Epithelial cell of prostate (primary cell): Measurements from ENCODE around the gene THRB.
"Not testable (repeated sequence)": the region's sequence is repeated elsewhere in the genome, so short reads cannot be mapped to it uniquely, and the experiment has no call there.

Source experiments
- DNase-seq: peaks from one replicate; pipeline ENCODE4 v3.0.0-alpha.2; 2011; ENCODE audit warnings: low read depth, low spot score
- H3K27ac ChIP-seq: fragments of 450-650 bp; 2 replicates; pipeline ENCODE4 v1.5.1; 2017; ENCODE audit warnings: mild to moderate bottlenecking

The THRB gene

DNA sequence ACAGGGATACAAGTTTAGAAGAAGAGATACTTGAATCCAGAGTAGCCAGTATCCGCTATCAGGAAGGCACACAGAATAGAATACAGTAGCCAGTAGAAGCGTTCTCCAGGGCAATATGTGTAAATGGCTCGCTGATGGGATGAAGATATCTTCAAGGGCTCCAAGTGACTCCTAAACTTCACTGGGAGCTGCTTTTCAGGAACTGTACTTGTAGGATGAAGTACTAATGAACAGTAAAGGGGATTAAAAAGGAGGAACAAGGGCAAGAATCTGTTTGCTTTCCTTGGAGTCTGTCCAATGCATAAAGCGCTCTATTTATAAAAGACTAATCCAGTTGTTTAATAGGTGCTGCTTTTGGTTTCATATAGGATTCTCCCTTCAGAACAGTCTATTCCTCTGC, 78.4 kb downstream of the THRB start:
- H3K27ac ChIP-seq = no peak overlapping the region
- no peak for DNase-seq

DNA sequence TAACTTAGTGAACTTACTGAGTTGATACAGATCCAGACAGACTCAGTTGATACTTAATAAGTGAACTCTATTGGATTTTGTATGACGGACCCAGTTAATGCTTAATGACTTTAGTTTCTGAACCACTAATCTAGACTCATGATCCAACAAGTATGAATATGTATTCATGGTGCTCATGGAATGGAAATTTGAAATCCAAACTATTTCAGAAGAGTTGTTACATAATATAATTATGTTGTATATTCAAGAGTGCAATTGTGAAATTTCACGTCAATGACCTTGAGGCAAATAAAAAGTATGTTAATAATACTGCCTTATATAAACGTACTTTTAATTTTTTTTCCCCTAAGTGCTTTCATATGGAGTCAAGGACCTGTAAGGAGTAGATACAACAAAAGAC, 78.8 kb downstream of the THRB start:
- no peak for DNase-seq
- no peak overlapping the region for H3K27ac ChIP-seq

DNA sequence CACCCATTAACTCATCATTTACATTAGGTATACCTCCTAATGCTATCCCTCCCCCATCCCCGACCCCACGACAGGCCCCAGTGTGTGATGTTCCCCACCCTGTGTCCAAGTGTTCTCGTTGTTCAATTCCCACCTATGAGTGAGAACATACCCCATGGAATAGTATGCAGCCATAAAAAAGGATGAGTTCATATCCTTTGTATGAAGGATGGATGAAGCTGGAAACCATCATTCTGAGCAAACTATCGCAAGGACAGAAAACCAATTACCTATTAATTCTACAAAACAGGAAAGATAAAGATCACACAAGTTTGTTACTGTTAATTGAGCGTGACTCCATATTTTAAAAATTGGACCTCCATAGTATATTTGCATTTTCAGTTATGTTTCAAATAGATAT, 81.0 kb downstream of the THRB start:
- not testable (repeated sequence) for H3K27ac ChIP-seq, DNase-seq

DNA sequence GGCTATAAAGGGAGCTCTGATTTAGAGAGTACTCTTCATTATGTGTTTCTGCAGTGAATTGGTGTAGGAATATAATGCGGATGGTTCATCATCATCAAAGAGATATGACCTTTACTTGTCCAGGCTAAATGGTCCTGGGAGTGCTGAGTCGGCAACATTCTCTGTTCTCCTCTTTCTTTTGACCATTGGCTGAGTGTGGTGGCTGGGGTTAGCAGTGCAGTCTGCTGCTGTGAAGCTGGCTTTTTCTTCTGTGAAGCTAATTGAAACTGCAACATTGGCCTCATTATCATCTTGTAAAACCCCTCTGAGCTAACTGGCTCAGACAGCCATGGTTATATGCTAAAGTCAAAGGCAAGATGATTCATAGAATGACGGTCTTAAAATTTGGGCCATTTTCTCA, 83.8 kb downstream of the THRB start:
- H3K27ac ChIP-seq = no peak overlapping the region
- no peak for DNase-seq

DNA sequence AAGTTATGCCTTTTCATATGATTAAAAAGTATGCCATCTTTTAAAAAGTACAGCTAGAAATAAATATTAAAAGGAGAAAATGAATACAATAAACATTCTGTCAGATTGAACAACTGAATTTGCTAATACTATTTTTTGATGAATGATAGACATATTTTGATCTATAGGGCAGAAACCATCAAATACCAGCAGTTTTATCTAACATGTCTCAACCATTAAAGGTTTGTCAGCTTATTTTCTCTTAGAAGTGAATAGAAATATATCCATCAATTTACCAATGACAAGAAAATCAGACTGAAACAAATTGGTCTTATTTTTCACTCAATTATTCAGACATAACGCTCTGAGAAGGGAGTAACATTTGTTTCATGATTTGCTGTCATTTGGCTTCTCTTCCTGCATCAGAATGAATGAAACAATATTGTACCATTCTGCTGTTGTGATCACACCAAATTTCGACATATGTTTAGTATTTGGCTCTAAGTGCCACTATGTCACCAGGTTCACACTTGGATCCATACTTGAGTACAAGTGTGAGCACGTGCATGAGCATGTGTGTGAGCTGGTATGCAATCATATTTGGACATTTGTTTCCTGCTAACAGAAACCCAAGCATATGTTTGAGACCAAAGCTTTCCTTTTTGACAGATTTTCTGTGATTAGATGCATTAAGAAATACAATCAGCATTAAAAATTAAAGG, 86.5 kb downstream of the THRB start:
- no peak overlapping the region for H3K27ac ChIP-seq
- DNase-seq = no peak

DNA sequence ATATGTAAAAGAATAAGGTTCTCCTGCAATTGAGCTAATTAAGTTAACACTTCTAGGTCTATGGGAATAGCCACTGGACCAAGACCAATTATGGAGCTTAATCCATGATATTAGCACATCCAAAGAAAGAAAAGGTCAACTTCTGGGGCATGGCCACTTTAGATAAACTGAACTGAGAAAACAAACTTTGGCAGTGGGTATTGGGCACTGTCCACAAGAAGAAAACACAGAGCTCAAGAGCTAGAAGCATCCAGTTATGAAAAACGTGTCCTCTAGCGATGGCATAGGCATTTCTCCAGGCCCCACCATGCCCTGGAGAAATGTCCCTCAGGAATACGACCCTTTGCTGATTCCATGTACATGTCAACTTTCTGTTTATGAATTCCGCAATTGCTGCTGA, 87.8 kb downstream of the THRB start:
- DNase-seq = no peak
- H3K27ac ChIP-seq = no peak overlapping the region

DNA sequence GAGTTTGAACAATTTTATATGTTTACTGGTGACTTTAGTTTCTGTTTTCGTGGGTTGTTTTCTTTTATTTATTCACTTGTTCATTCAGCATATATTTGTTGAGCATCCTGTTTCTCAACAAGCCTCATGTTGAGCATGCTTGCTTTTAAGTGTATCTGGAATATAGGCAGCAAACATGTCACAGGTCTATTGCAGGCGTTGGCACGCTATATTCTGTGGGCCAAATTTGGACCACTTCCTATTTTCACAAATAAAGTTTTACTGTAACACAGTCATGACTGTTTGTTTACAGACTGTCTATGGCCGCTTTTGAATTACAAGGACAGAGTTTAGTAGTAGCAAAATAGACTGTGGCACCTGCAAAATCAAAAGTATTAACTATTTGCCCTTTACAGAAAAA, 89.6 kb downstream of the THRB start:
- no peak for DNase-seq
- no peak overlapping the region for H3K27ac ChIP-seq

DNA sequence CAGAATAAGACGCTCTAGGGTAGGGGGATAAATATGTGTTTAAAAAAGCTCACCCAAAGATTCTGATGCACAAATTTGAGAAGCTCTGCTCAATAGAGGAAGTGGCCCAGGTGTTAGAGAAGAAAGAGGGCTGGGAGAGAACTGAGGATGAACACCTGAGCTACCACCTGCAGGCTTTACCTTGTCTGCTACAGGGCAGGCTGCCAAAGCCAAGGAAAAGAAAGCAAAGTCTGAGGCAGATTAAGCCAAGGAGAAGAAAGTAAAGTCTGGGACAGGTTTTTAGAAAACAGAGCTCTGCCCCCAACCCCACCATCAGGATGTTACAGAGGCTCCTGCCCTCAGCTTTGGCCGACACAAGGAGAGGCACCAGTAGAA, 92.9 kb downstream of the THRB start:
- DNase-seq = no peak
- no peak overlapping the region for H3K27ac ChIP-seq

DNA sequence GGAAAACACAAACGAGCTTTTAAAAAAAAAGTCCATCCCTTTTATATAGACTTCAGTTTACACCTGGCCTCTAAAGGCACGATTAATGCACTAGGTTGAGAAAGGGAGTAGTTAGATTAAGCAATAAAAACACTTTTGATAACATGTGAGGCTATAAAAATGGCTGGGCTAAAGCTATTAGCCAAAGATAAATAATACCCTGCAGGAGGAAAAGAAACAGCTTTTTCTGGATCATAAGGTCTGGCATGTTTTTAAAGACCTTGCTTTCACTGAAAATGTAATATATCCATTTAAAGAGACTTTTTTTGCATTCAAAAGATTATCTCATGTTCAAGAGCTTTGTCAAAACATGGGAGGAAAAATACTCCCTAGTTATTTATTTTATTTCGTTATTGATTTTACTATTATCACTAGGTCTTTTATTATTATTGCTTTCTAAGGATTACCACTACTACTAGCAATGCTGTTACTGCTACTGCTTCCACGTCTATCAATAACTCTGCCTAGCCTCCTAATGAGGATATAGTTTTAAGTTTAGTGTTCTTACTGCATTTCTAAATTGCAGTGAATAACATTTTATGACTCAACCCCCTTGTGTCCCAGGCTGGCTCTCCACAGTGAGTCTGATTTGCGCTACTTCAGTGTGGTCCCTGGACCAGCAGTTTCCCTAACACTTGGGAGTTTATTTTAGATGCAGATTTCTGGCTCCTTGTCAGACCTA, 93.4 kb downstream of the THRB start:
- no peak for DNase-seq
- H3K27ac ChIP-seq = no peak overlapping the region

DNA sequence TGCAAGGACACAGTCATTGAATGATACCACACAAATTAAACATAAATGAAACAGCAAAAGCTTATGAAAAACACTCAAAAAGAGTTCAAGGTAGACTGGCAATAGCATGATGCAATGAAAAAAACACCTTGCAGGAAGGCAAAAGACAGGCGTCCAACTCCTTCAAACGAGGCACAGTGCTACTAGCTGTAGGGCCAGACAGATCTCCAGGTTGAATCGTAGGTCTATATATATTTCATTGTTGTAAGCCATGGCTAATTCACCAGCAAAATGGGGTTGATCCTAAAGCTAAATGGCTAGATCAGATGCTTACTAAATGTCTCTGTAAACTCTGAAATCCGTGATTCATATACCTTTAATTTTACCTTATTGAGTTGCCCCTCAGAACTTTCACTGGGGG, 94.2 kb downstream of the THRB start:
- DNase-seq = no peak
- no peak overlapping the region for H3K27ac ChIP-seq

DNA sequence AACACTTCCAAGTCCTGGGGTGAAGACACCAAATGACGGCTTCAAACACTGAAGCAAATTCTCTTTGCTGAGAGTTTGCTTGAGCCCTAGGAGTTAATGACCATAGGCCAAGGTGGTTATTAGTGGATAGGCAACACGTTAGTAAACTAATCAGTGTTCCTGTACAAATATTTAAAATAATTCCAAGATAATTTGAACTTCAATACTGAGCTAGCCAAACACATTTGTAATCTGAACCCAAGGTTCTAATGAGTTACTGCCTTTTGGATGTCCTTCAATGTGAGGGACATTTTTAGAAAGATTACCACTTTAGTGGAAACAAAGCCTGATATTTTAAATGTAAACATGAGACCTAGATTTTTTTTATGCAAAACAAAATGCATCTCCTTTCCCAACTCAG, 94.6 kb downstream of the THRB start:
- DNase-seq = no peak
- H3K27ac ChIP-seq = no peak overlapping the region

DNA sequence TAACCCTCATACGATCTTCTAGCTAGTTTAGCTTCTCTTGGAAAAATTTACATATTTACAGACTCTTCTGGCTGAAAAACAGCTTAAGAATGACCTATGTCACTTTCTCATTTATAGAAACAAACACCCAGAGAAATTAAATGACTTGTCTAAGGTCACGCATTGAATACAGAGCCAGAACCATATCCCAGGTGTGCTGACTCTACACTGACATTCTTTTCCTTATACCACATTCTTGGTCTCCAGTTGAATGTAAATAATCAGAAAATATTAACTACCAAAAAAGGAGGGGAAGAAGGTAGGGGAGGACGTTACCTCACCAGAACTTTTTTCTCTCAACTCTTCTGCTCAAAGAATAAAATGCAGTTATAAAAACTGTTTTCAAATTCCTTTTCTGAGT, 95.0 kb downstream of the THRB start:
- no peak for DNase-seq
- no peak overlapping the region for H3K27ac ChIP-seq

DNA sequence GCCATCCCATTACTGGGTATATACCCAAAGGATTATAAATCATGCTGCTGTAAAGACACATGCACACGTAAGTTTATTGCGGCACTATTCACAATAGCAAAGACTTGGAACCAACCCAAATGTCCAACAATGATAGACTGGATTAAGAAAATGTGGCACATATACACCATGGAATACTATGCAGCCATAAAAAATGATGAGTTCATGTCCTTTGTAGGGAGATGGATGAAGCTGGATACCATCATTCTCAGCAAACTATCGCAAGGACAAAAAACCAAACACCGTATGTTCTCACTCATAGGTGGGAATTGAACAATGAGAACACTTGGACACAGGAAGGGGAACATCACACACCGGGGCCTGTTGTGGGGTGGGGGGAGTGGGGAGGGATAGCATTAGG, 95.9 kb downstream of the THRB start:
- H3K27ac ChIP-seq, DNase-seq: not testable (repeated sequence)

DNA sequence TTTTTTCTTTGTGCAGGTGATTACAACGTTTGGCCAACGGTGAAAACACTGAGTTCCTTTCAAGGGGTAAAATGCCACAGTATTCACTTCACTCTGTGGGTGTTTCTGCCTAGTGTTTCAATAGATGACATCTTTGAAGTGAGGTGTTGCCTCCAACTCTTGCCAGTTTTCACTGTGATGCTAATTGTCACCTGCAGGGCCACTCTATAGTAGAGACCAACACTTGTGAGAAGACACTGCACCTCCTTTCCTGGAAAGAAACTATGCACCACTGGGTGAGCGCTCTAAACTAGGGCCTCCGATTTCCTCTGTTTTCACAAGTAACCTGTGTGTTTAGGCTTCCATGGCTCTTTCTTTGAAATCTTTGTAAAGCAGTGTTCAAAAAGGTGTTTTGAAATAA, 98.3 kb downstream of the THRB start:
- DNase-seq = no peak
- H3K27ac ChIP-seq = no peak overlapping the region

DNA sequence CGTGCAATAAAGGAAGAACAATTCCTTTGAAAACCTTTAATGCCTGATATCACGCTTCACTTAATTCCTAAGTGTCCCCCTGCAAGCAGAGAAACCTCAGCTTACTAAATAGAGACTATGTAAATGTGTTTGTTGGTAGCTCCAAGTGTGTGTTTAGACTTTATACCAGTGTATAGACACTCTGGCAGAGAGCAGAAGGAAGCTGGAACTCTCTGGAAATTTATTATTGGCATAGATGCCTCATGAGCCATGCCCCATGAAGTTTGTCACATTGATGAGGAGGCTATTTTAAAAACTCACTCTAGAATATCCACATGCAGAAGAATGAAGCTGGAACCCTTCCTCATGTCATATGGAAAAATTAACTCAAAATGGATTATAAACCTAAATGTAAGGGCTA, 99.9 kb downstream of the THRB start:
- no peak for DNase-seq
- no peak overlapping the region for H3K27ac ChIP-seq

DNA sequence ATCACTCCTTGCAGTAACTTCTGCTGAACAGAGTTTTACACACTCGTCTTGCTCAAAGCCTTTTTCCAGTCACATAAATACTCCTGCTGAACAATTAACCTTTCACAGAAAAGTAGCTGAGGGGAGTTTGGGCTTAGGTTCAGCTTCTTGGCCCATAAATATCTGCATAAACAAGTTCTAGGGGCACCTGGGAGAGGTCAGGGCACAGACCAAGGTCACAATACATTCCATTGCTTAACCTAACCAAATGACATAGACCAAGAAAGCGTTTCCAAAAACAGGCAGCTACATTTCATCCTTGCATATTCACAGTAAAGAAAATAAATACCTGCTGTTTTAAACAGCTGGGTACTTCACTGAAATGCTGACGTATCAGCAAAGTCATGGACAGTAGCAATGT, 101.3 kb downstream of the THRB start:
- H3K27ac ChIP-seq = no peak overlapping the region
- DNase-seq = no peak

DNA sequence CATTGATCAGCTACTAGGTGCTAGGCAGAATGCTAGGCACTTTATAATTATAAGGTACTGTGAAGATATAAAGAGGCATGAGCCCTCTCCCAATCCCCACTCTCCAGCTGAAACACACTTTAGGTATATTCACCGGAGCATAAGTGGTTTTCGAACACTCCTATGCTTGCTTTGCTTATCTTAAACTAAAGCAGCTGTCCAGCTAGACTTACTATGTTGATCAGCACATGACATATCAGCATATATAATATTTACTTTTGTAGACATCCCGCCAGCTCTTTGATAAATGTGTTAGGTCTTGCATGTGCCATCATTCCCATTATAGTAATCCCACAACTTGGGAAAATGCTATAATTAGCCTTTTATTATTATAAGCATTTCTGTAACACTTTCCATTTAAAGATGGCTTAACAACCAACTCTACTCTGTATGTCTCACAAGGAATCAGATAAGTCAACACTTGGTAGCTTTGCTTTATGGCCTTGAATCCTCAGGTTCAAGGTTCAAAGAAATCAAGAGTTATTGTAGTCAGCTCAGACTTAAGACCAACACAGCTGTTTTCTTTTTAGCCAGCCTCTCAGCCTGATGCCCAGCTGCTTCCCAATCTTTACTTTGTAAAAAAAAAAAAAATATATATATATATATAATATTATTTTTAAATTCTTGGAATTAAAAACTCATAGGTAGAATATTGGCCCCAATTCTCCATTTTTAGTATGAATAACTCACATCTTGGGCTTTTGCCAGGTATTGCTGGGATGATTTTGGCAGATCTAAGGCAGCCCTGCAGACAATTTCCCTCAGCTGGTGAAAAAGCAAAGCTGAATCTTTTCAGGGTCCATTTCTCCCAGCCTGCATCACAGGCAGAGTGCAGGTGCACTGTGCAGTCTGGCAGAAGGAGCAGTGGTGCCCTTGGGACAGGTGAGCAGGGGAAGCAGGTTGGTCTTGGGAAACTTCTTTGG, 104.2 kb downstream of the THRB start:
- H3K27ac ChIP-seq = peak overlapping the region; percentile 71
- no peak for DNase-seq

DNA sequence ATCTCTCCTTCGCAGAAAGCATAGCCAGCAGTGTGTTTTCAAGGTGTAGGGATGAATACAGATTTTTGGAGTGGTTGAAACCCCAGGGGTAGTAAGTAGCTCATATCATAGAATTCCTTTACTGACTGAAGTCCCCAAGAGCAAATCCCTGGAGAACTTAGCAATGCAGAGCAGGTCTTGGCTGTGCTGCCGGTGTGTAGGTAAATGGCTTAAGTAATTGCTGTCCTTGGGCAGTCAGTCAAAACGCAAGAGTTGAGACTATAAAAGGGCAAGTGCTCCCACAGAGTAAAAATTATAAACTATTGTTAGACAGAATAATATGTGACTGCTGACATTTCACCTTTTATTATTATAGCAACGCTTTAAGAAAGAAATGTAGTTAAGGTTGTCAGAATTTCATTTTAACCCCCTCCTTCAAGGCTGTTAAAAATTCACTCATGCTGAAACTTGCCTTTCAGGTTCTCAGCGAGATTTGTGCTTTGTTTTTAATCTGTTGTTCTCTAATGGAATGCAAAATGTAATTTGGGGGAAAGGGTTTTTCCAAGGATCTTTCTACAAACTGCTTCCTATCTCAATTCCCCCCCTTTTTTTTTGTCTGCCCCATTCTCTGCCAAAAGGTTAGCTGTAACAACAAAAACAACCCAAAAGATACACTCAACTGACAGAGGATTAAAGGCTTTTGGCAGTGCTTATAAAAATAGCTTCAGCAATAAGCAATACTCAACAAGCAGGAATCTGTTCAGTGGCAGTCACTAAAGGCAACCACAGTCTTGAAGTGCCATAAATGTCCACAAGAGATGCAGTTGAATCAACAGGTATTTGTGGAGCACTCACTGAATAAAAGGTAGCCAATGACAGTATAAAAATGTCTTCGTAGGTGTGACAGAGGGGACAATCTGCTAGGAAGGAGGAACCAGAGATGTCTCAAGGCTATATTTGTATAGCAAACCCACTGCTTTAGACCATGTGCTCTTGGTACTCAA, 105.3 kb downstream of the THRB start:
- H3K27ac ChIP-seq = peak overlapping the region; percentile 71
- no peak for DNase-seq

DNA sequence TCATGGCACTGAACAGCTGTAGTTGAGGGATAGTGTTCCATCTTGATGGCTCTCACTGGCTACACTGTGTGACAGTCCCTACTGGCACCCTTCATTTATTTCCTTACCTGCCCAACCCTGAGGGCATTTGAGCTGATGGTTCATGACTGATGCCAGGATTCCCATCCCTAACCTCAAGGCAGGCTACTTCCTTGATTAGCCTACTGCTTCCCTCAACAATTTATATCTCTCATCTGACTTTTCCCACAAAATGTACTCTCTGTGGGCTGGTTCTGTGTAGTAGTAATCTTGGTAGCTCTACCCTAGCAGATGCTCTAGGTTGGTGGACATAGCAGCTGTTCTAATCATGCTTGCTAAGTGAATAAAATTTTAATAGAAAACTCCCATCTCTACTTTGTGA, 106.0 kb downstream of the THRB start:
- peak overlapping the region; percentile 71 for H3K27ac ChIP-seq
- DNase-seq = no peak

DNA sequence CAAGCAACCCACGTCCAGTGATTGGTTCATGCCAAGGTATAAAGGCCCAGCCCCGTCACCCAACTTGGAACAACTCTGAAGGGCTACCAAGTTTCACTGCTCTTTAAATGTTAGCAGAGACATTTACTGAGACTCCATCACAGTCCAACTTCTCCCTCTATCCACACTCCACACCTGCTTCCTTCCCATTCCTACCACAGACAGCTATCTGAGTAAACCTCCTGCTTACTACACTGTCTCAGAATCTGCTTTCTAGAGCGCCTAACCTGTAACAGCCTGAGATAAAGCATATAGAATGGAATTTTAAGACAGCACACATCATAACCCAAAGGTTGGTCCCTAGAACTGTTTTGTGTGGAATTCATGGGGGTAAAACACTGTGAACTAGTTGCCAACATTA, 106.5 kb downstream of the THRB start:
- no peak for DNase-seq
- peak overlapping the region; percentile 71 for H3K27ac ChIP-seq
